Dermis blood vessel endothelial cell (primary cell): ENCODE measurements around the gene ARSI. TPM values are rescaled to one million over a fixed set of nuclear protein-coding genes. Genes with fewer than 3 reads are reported as not detected.
A peak's percentile ranks its signal among the peaks of the same experiment; 100 is the strongest.

Source experiments
- DNase-seq: peaks from one replicate; pipeline ENCODE4 v3.0.0; 2010
- total RNA-seq: library from RNA; depleted of rRNA; stranded (reverse); fragments of >200 nt; gene quantifications from 2 replicates; pipeline ENCODE4 v1.2.3, GENCODE V29; 2014

Gene ARSI
- total RNA-seq, 1 donor from 2014 or later: 0.68 TPM

DNA sequence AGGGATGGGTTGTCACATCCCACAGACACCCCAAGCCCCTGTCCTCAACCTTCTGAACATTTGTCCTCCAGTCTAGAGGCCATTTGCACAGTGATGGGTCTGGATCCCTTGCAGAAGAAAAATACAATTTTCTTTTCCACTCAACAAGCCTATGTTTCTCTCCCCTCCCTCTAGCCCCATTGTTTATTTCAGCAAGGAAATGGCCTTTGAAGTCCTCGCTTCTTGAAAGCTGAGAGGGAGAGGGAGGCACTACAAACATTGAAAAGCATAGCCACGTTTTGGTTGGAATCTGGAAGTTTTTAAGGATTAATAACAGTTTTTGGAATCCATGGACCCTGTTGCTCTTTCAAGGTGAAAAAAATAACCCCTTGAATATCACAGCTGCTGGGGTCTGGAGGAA is 24.0 kb upstream of the ARSI start:
- DNase-seq: no peak

DNA sequence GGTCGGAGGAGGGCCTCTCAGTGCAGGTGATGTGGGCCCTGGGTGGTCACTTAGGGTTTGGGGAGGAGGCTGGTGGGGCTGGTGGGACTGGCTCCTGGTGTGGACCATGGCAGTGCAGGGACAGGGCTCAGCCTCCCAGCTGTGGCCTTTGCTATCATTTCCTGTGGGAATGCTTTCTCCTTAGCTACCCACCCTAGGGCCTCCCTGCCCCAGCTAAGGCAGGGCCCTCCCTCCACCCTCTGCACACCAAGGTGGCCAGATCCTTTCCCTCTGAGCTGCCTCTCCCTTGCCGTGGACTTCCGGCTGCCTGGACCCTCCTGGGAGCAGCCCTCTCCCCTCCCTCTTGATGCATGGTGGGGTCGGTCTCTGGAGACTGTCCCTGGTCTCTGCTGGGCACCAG is 22.7 kb upstream of the ARSI start:
- no peak for DNase-seq

- no peak for DNase-seq
Measured at GRCh38 chr5:150323819-150324218, 21.1 kb upstream of the ARSI start.

GRCh38 chr5:150323092-150323491 is 20.4 kb upstream of the ARSI start:
- DNase-seq: no peak

DNA sequence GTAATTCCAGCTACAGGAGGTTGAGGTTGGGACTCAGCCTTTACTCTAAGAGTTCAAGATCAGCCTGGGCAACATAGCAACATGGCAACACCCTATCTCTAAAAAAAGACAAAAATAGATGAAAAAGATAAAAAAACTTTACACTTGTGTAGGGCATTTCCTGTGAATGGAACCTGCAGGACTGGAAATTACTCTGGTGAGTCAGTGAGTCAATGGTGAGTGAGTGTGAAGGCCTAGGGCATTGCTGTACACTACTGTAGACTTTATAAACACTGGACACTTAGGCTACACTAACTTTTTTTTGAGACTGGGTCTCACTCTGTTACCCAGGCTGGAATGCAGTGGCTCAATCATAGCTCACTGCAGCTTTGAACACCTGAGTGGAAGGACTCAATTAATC is 19.5 kb upstream of the ARSI start:
- DNase-seq: peak; percentile 26

DNA sequence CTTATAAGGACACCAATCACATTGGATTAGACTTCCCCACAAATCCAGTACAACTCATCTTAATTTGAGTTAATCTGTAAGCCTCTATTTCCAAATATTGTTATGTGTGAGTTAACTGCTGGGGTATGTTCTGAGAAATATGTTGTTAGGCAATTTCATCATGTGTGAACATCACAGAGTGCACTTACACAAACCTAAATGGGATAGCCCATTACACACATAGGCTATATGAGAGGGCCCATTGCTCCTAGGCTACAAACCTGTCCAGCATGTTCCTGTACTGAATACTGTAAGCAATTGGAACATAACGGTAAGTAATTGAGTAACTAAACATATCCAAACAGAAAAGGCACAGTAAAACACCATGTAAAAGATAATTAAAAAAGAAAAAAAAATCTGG is 19.1 kb upstream of the ARSI start:
- no peak for DNase-seq

- DNase-seq: no peak
Measured at GRCh38 chr5:150321211-150321610, 18.5 kb upstream of the ARSI start.

- DNase-seq: no peak
Measured at GRCh38 chr5:150320044-150320613, 17.4 kb upstream of the ARSI start.

DNA sequence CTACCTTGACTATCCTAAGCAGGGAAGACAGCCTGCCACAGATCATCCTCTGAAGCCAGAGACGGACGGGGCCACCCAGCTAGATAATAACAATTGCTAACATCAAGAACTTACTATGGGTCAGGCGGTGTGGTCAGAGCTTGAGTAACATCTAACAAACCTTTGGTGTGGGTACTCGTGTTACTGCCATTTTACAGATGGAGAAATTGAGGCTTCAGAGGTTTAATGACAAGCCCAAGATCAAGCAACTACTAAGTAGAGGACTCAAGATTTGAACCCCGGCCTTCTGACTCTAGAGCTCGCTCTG is 16.7 kb upstream of the ARSI start:
- no peak for DNase-seq

DNA sequence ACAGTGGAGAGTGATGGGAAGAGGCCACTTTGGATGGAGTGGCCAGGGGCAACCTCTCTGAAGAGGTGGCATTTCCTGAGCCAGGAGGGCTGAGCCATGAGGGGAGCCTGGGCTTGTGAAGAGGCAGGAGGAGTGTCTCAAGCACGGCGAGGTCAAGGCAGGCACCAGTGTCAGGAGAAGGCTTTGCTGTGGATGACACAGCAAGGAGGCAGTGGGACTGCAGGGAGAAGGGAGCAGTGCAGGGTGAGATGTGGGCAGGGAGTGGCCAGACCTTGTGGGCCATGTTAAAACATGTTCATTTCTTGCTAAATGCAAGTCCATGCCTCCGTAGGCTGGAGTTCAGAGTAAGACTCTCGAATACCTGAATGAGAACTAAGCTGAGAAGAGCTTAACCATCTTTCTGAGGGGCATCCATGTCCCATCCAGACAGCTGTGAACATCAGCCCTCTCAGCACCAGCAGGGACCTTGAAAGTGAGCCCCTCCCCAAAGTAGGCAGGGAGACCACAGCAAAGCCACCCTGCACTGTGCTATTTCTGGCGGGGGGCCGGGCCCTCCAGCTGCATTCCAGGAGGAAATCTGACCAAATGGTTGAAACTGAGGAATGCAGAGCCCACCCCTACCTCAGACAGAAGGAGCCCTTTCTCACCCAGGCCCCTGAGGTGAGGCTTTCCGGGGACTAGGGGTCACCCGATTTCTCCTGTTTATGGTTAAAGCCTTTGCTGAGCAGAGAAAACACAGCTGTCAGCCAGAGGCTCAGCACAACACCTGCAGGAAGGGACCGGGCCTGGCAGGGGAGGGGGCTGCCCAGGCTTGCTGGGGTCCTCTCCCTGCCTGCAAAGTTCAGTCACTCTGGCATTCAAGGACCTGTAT is 16.1 kb upstream of the ARSI start:
- DNase-seq: no peak

- DNase-seq: peak; percentile 81
Measured at GRCh38 chr5:150317048-150318003, 14.6 kb upstream of the ARSI start.

DNA sequence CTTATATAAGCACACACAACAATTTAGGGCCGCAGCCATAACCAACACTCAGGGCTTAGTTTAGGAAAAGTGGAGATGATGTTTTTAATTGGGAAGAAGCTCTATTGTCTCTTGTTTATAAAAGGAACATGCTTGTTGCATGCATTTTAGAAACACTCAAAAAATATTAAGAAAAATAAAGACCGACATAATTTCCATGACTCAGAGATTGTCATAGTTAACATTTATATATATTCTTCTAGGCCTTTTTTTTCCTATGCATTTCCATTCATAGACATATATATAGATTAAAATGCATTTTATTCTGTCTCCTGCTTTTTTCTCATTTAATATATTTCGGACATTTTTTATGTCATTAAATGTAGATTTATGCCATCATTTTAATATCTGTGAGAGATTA is 13.6 kb upstream of the ARSI start:
- DNase-seq: no peak

GRCh38 chr5:150315245-150315644 is 12.5 kb upstream of the ARSI start:
- no peak for DNase-seq

GRCh38 chr5:150313921-150314716 is 11.4 kb upstream of the ARSI start:
- DNase-seq: no peak

- DNase-seq: no peak
Measured at GRCh38 chr5:150313501-150313900, 10.8 kb upstream of the ARSI start.

DNA sequence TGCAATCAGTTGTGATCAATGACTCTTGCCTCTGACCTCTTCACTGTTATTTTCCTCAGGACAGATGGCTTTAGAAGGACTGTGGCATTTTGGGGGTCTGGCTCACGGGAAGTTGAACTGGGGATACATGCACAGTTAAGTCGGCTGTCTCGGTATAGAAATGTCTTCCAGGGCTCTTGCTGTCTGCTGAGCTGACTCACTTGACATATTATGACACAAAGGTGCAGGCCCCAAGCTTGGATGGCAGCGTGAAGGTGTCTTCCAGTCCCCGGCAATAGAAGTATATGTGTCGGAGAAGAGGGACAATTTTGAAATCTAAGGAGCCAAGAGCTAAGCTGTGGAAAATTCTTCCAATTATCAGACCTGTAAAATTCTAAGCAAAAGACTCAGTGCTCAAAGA is 9.8 kb upstream of the ARSI start:
- no peak for DNase-seq

DNA sequence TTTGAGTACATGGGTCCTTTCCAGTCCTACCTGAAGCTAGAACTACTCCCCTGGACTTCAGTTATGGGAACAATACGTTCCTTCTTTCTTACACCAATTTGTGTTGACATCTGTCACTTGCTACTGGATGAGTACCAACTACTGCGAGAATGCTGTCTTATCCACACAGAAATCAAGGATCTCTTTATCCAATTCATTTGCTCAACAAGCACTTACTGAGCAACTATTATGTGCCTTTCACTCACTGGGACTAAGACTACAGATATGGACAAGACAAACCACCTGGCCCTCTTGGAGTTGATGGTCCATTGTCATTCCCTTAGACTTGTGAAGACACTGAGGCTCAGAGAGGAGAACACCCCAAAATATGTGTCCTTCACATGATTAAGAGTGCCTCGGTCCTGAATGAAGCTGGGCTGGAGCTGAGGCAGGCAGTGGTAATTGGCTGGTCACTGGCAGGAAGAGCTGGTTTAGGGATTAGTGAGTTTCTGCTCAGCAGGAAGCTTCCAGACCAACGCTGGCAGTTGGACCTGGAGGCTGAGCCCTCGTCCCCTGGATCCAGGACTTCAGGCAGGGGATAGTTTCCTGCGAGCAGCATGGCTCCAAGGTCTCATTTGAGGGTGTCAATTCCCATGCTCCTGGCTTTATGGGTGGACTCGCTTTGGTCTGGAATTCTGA is 8.4 kb upstream of the ARSI start:
- no peak for DNase-seq

GRCh38 chr5:150310246-150310645 is 7.5 kb upstream of the ARSI start:
- DNase-seq: no peak

DNA sequence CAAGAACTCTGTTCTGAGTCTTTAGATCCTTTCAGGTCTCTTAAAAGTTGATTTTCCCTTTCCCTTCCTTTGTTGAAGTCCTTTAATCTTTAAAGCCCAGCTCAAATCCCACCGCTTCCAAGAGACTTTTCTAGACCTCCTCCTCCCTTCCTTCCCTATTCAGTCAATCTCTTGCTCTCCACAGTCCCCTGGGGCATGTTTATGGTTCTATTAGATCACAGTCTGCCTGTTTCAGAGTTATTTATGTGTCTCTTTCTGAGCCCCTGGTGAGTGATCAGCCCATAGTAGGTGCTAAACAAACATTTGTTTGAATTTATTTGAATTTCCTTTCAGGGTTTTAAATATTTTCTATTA is 7.2 kb upstream of the ARSI start:
- no peak for DNase-seq

DNA sequence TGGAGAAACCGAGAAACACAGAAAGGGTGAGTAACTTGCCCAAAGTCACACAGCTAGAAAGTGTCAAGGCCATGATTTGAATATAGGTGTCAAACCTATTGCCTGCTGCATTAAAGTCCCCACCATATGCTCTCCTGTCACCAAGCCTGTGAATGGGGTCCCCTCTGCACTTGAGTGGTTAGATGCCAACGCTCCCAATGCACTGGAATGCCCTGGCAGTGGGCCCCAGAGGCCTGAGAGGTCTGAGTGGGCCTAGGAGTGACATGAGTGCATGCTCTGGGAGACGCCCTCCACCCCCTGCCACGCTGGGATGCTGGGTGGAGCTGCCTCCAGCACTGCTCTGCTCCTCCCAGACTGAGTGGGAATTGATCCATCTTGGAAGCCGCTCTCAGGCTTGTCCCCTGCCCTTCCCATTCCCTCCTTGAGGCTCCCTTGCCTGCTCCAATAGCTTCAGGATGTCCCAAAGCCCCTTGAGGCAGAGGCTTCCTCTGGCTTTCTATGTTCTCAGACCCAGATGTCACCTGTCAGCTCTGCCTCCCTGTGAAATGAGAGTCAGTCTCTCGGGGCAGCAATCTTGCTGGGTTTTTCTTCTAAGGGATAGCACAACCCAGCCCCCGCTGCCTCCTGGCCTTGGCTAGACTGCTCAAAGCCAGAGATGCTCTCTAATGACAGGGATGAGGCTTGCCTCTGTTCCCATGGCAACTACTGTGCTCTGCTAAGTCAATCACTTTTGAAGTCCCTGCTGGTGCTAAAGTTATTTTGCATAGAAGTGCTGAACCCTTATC is 6.6 kb upstream of the ARSI start:
- DNase-seq: no peak
